ENCODE results near the gene SLC25A29.
"Not testable (repeated sequence)": the region's sequence is repeated elsewhere in the genome, so short reads cannot be mapped to it uniquely, and the experiment has no call there.

GRCh38 chr14:100342826-100343225 lies 36.6 kb upstream of the SLC25A29 start:
- TF ChIP-seq CTCF, POLR2AphosphoS5, POLR2A (IDR thresholded peaks at IDR 0.05): not testable (repeated sequence)

Data from gastroesophageal sphincter (tissue), 3 donors.